Brain microvascular endothelial cell (primary cell): ENCODE measurements around the gene DENND2A.
A peak's percentile ranks its signal among the peaks of the same experiment; 100 is the strongest.

Experiments
- DNase-seq: peaks from one replicate; pipeline ENCODE4 v3.0.0-alpha.2; 2020
- H3K27ac ChIP-seq: fragments of 250-450 bp; sonication (Bioruptor Pico); 2 replicates; pipeline ENCODE4 v1.5.1; 2020; ENCODE audit warnings: mild to moderate bottlenecking, moderate library complexity
- H3K27me3 ChIP-seq: fragments of 250-450 bp; sonication (Bioruptor Pico); replicated peaks from 2 replicates; pipeline ENCODE4 v1.5.1; 2020; ENCODE audit warnings: mild to moderate bottlenecking
- H3K36me3 ChIP-seq: fragments of 250-450 bp; sonication (Bioruptor Pico); replicated peaks from 2 replicates; pipeline ENCODE4 v1.5.1; 2020; ENCODE audit warnings: mild to moderate bottlenecking
- H3K4me3 ChIP-seq: 2 replicates; pipeline ENCODE4 v1.5.1; 2011; ENCODE audit warnings: low read depth, mild to moderate bottlenecking, control low read depth, low read length, moderate library complexity
- in situ Hi-C: cut with HindIII; loops from 2 replicates; pipeline ENCODE4 v1.10.0; 2017; ENCODE audit warnings: low sequenced_read_pairs, low pct_ligation_motif_present
- TF ChIP-seq, protein P1 (sequence below): IDR thresholded peaks from 2 replicates; pipeline ENCODE4 v1.5.1; 2011; ENCODE audit warnings: low read depth, mild to moderate bottlenecking, moderate library complexity, low read length, control low read depth, inconsistent platforms; ENCODE audit errors: missing control alignments

Gene DENND2A

DNA sequence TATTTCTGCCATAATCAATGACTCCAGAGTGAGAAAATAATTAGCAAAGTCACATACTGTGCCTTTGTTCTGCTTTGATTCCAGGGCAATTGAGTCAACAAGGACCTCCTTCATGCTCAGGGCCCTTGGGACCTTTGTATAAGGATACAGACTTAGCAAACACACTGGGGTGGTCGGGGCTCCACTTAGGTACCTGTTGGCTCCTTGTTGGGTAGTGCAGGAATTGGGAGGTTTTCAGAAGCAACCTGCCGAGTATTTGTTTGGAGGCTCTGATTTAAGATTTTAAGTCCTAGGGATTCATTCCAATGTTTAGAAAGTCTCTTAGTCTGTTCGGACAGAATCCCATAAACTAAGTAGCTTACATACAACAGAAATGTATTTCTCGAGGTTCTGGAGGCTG is 35.1 kb upstream of the DENND2A start:
- DNase-seq = no peak
- no peak overlapping the region for H3K4me3 ChIP-seq
- H3K27me3 ChIP-seq = no peaks in the 10 kb centered on the region
- no peak overlapping the region for H3K27ac ChIP-seq
- peaks cover 2% of the 10 kb centered on the region for H3K36me3 ChIP-seq
- in situ Hi-C loops = no loop called here
- TF ChIP-seq, protein P1, sequence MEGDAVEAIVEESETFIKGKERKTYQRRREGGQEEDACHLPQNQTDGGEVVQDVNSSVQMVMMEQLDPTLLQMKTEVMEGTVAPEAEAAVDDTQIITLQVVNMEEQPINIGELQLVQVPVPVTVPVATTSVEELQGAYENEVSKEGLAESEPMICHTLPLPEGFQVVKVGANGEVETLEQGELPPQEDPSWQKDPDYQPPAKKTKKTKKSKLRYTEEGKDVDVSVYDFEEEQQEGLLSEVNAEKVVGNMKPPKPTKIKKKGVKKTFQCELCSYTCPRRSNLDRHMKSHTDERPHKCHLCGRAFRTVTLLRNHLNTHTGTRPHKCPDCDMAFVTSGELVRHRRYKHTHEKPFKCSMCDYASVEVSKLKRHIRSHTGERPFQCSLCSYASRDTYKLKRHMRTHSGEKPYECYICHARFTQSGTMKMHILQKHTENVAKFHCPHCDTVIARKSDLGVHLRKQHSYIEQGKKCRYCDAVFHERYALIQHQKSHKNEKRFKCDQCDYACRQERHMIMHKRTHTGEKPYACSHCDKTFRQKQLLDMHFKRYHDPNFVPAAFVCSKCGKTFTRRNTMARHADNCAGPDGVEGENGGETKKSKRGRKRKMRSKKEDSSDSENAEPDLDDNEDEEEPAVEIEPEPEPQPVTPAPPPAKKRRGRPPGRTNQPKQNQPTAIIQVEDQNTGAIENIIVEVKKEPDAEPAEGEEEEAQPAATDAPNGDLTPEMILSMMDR = no peak

DNA sequence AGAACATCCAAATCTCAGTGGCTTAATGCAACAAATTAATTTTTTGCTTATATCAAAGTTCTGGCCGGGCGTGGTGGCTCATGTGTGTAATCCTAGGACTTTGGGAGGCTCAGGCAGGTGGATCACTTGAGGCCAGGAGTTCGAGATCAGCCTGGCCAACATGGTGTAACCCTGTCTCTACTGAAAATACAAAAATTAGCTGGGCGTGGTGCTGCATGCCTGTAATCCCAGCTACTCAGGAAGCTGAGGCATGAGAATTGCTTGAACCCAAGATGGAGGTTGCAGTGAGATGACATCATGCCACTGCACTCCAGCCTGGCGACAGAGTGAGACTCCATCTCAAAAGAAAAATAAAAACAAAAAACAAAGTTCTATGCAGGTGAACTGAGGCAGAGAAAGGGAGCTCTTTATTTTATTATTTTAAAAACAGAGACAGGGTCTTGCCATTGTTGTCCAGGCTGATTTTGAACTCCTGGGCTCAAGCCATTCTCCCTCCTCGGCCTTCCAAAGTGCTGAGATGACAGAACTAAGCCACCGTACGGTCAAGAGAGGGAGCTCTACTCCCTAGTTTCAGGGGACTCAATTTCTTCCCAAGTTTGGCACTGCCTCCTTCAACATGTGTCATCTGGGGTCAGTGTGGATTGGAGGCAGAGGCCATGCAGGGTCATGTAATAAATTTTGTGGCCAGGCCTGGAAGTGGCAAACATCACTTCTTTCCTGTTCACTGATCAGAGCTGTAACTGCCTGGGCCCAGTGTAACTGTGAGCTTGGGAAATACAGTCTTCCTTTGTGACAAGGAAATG is 34.5 kb upstream of the DENND2A start:
- H3K27ac ChIP-seq = no peak overlapping the region
- in situ Hi-C loops = no loop called here
- H3K36me3 ChIP-seq = no peaks in the 10 kb centered on the region

DNA sequence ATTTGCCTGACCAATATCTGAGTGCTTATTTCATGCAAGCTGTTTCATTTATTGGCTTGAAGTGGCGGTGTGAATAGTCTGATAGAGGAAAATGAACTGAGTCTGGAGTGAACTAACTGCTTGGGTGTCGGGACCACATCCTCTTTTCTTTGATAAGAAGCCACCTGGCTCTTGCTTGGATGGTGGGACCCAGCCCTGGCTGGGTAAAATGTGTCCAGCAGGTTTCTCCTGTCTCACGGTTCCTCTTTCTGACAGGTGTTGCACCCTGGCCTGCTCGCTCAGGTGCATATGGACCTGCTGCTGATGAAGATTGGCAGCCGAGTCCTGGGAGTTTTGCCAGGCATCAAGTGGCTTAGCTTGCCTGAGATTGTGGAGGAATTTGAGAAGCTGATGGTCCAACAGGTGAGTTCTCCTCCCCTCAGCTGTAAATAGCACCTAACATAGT is 33.8 kb upstream of the DENND2A start:
- Histone ChIP-seq H3K36me3 (no peaks in the 10 kb centered on the region), H3K4me3 (no peak overlapping the region), H3K27ac (no peak overlapping the region), H3K27me3 (no peaks in the 10 kb centered on the region)
- in situ Hi-C loops = no loop called here
- no peak for DNase-seq
- TF ChIP-seq, protein P1 = no peak

More for the DNA sequence above, 34.5 kb upstream of the DENND2A start:
- H3K27me3 ChIP-seq = no peaks in the 10 kb centered on the region
- peak; percentile 30 for DNase-seq
- TF ChIP-seq, protein P1 = peak; percentile 70
- no peak overlapping the region for H3K4me3 ChIP-seq

DNA sequence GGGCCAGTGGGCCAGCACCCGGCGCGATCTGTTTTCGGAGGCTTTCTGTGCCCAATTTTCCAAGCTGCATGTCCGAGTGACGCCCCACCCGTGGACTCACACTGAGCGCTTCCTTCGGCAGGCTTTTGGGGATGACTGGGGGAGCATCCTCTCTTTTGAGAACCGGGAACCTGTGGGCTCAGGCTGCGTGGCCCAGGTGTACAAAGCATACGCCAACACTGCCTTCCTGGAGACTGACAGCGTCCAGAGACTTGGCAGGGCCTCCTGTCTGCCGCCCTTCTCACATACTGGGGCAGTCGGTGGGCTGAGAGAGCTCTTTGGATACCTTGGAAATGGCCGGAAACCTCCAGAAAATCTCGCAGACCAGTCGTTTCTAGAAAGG is 33.2 kb upstream of the DENND2A start:
- peak overlapping the region; percentile 62 for H3K4me3 ChIP-seq
- H3K27me3 ChIP-seq = no peaks in the 10 kb centered on the region
- TF ChIP-seq, protein P1 = no peak
- no peaks in the 10 kb centered on the region for H3K36me3 ChIP-seq
- no peak for DNase-seq
- in situ Hi-C loops = no loop called here
- no peak overlapping the region for H3K27ac ChIP-seq

DNA sequence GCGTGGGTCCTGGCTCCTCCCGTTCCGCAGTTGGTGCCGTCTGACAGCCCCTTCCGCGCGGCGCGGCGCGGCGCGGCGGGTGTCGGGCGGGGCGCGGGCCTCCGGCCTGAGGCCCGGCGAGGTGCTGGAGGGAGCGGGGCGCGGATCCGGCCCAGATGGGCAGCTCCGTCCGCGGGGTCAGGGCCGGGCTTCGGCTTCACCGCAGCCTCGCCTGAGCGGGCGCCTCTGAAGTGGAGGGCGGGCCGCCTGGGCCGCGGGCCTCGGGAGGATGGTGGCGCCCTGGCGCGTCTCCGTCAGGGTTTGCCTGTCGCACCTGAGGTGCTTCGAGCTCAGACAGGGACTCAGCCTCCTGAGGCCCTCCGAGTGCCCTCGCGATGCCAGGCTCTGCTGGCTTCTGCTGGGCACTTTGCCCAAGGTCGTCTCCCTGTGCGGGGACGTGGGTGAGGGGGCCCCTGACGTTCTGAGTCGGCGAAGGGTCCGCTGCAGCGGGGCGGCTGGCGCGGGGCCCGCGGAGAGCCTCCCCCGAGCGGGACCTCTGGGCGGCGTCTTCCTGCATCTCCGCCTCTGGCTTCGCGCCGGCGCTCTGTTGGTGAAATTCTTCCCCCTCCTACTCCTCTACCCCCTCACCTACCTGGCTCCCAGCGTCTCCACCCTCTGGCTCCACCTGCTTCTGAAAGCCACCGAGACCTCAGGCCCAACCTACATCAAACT is 32.6 kb upstream of the DENND2A start:
- H3K27me3 ChIP-seq = no peaks in the 10 kb centered on the region
- no peaks in the 10 kb centered on the region for H3K36me3 ChIP-seq
- TF ChIP-seq, protein P1 = no peak
- in situ Hi-C loops = no loop called here
- no peak for DNase-seq
- H3K27ac ChIP-seq = no peak overlapping the region
- H3K4me3 ChIP-seq = peak overlapping the region; percentile 62
